ENCODE results near the gene PRR12.

Gene PRR12

GRCh38 chr19:49555600-49556411 is 35.2 kb upstream of the PRR12 start:
- no peak for TF ChIP-seq CTCF (IDR thresholded peaks at IDR 0.05; ENCODE audit: extremely low read depth, insufficient read depth, missing control alignments)
- in situ Hi-C loops (cut with MboI; ENCODE audit: low pct_unique_long_range_greater_than_20kb, low sequenced_read_pairs, unreplicated experiment), result no loop called here
- no peak for DNase-seq (ENCODE audit: low spot score)

- in situ Hi-C loops (cut with MboI; ENCODE audit: low pct_unique_long_range_greater_than_20kb, low sequenced_read_pairs, unreplicated experiment), result no loop called here
- no peak for TF ChIP-seq CTCF (IDR thresholded peaks at IDR 0.05; ENCODE audit: extremely low read depth, insufficient read depth, missing control alignments)
Measured at GRCh38 chr19:49556412-49557398, 34.3 kb upstream of the PRR12 start.

GRCh38 chr19:49557641-49558325 is 33.2 kb upstream of the PRR12 start:
- no peak for TF ChIP-seq CTCF (IDR thresholded peaks at IDR 0.05; ENCODE audit: extremely low read depth, insufficient read depth, missing control alignments)
- in situ Hi-C loops (cut with MboI; ENCODE audit: low pct_unique_long_range_greater_than_20kb, low sequenced_read_pairs, unreplicated experiment), result no loop called here
- no peak for DNase-seq (ENCODE audit: low spot score)

More at GRCh38 chr19:49556412-49557398, 34.3 kb upstream of the PRR12 start:
- DNase-seq (ENCODE audit: low spot score), result no peak

- TF ChIP-seq CTCF (IDR thresholded peaks at IDR 0.05; ENCODE audit: extremely low read depth, insufficient read depth, missing control alignments), result no peak
- in situ Hi-C loops (cut with MboI; ENCODE audit: low pct_unique_long_range_greater_than_20kb, low sequenced_read_pairs, unreplicated experiment), result no loop called here
- DNase-seq (ENCODE audit: low spot score), result no peak
Measured at GRCh38 chr19:49558591-49558990, 32.4 kb upstream of the PRR12 start.

GRCh38 chr19:49559443-49559842 is 31.5 kb upstream of the PRR12 start:
- in situ Hi-C loops (cut with MboI; ENCODE audit: low pct_unique_long_range_greater_than_20kb, low sequenced_read_pairs, unreplicated experiment), result no loop called here
- TF ChIP-seq CTCF (IDR thresholded peaks at IDR 0.05; ENCODE audit: extremely low read depth, insufficient read depth, missing control alignments), result no peak
- DNase-seq (ENCODE audit: low spot score), result no peak

GRCh38 chr19:49559928-49560327 is 31.1 kb upstream of the PRR12 start:
- in situ Hi-C loops (cut with MboI; ENCODE audit: low pct_unique_long_range_greater_than_20kb, low sequenced_read_pairs, unreplicated experiment), result no loop called here
- DNase-seq (ENCODE audit: low spot score), result no peak
- TF ChIP-seq CTCF (IDR thresholded peaks at IDR 0.05; ENCODE audit: extremely low read depth, insufficient read depth, missing control alignments), result no peak

Measured in GM13977 (cell line).